Measurements from ENCODE around the gene FOS. TPM values are rescaled to one million over a fixed set of nuclear protein-coding genes. Genes with fewer than 3 reads are reported as not detected.

Gene FOS
- total RNA-seq, 1 experiment from 2014 or later = 23.9 TPM

DNA sequence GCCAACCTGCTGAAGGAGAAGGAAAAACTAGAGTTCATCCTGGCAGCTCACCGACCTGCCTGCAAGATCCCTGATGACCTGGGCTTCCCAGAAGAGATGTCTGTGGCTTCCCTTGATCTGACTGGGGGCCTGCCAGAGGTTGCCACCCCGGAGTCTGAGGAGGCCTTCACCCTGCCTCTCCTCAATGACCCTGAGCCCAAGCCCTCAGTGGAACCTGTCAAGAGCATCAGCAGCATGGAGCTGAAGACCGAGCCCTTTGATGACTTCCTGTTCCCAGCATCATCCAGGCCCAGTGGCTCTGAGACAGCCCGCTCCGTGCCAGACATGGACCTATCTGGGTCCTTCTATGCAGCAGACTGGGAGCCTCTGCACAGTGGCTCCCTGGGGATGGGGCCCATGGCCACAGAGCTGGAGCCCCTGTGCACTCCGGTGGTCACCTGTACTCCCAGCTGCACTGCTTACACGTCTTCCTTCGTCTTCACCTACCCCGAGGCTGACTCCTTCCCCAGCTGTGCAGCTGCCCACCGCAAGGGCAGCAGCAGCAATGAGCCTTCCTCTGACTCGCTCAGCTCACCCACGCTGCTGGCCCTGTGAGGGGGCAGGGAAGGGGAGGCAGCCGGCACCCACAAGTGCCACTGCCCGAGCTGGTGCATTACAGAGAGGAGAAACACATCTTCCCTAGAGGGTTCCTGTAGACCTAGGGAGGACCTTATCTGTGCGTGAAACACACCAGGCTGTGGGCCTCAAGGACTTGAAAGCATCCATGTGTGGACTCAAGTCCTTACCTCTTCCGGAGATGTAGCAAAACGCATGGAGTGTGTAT is 2.4 kb downstream of the FOS start:
- H3K4me1 Mint-ChIP-seq = peaks cover 38% of the 10 kb centered on the region
- no peak for ATAC-seq

DNA sequence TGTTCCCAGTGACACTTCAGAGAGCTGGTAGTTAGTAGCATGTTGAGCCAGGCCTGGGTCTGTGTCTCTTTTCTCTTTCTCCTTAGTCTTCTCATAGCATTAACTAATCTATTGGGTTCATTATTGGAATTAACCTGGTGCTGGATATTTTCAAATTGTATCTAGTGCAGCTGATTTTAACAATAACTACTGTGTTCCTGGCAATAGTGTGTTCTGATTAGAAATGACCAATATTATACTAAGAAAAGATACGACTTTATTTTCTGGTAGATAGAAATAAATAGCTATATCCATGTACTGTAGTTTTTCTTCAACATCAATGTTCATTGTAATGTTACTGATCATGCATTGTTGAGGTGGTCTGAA is 3.0 kb downstream of the FOS start:
- Mint-ChIP-seq H3K4me3 (peak overlapping the region; percentile 58), H3K9me3 (no peaks in the 10 kb centered on the region), H3K27me3 (ENCODE audit: low read depth) (peaks cover 14% of the 10 kb centered on the region), H3K4me1 (peaks cover 42% of the 10 kb centered on the region), H3K27ac (peak overlapping the region; percentile 95; the same call in 1 of the 2 replicates), H3K36me3 (peaks cover 23% of the 10 kb centered on the region)
- CTCF ChIA-PET = interaction anchor here (1.3 to 1.9 kb wide), 2 partner anchors 13 to 279 kb away, joined by 4 to 14 read pairs; no protein-coding TSS in a partner anchor
- TF ChIP-seq ZNF416 (CRISPR knock-in tag; IDR thresholded peaks at IDR 0.05) (no peak), CREM (CRISPR knock-in tag; IDR thresholded peaks at IDR 0.05) (no peak), GTF2I (CRISPR knock-in tag; conservative IDR thresholded peaks at IDR 0.05) (no peak), ELF4 (CRISPR knock-in tag; IDR thresholded peaks at IDR 0.05; ENCODE audit: low read depth) (no peak), GABPB1 (CRISPR knock-in tag; IDR thresholded peaks at IDR 0.05) (no peak), ZNF121 (CRISPR knock-in tag; IDR thresholded peaks at IDR 0.05) (no peak), FOXK1 (CRISPR knock-in tag; IDR thresholded peaks at IDR 0.05) (no peak), PRRX2 (CRISPR knock-in tag; IDR thresholded peaks at IDR 0.05) (no peak), NR3C1 (CRISPR knock-in tag; conservative IDR thresholded peaks at IDR 0.05; ENCODE audit: low read depth) (no peak), SMAD4 (CRISPR knock-in tag; IDR thresholded peaks at IDR 0.05) (no peak), ETV6 (CRISPR knock-in tag; IDR thresholded peaks at IDR 0.05) (no peak), JAZF1 (CRISPR knock-in tag; IDR thresholded peaks at IDR 0.05) (no peak), TEAD4 (CRISPR knock-in tag; IDR thresholded peaks at IDR 0.05) (no peak), HMGA2 (CRISPR knock-in tag; IDR thresholded peaks at IDR 0.05) (no peak)
- TF ChIP-seq, protein P1, sequence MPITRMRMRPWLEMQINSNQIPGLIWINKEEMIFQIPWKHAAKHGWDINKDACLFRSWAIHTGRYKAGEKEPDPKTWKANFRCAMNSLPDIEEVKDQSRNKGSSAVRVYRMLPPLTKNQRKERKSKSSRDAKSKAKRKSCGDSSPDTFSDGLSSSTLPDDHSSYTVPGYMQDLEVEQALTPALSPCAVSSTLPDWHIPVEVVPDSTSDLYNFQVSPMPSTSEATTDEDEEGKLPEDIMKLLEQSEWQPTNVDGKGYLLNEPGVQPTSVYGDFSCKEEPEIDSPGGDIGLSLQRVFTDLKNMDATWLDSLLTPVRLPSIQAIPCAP (CRISPR knock-in tag; IDR thresholded peaks at IDR 0.05) = no peak
- TF ChIP-seq, protein P2, sequence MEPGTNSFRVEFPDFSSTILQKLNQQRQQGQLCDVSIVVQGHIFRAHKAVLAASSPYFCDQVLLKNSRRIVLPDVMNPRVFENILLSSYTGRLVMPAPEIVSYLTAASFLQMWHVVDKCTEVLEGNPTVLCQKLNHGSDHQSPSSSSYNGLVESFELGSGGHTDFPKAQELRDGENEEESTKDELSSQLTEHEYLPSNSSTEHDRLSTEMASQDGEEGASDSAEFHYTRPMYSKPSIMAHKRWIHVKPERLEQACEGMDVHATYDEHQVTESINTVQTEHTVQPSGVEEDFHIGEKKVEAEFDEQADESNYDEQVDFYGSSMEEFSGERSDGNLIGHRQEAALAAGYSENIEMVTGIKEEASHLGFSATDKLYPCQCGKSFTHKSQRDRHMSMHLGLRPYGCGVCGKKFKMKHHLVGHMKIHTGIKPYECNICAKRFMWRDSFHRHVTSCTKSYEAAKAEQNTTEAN (CRISPR knock-in tag; IDR thresholded peaks at IDR 0.05) = no peak
- TF ChIP-seq, protein P3, sequence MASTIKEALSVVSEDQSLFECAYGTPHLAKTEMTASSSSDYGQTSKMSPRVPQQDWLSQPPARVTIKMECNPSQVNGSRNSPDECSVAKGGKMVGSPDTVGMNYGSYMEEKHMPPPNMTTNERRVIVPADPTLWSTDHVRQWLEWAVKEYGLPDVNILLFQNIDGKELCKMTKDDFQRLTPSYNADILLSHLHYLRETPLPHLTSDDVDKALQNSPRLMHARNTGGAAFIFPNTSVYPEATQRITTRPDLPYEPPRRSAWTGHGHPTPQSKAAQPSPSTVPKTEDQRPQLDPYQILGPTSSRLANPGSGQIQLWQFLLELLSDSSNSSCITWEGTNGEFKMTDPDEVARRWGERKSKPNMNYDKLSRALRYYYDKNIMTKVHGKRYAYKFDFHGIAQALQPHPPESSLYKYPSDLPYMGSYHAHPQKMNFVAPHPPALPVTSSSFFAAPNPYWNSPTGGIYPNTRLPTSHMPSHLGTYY (CRISPR knock-in tag; IDR thresholded peaks at IDR 0.05) = no peak
- TF ChIP-seq, protein P4, sequence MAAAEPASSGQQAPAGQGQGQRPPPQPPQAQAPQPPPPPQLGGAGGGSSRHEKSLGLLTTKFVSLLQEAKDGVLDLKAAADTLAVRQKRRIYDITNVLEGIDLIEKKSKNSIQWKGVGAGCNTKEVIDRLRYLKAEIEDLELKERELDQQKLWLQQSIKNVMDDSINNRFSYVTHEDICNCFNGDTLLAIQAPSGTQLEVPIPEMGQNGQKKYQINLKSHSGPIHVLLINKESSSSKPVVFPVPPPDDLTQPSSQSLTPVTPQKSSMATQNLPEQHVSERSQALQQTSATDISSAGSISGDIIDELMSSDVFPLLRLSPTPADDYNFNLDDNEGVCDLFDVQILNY (CRISPR knock-in tag; IDR thresholded peaks at IDR 0.05) = no peak
- POLR2A ChIA-PET = interaction anchor here (1.9 to 3.8 kb wide), 2 partner anchors 12 to 23 kb away, joined by 22 to 23 read pairs; no protein-coding TSS in a partner anchor
- ATAC-seq (no peak), DNase-seq (ENCODE audit: low spot score) (no peak)

More for the DNA sequence above, 2.4 kb downstream of the FOS start:
- CTCF ChIA-PET = interaction anchor here (0.7 to 1.9 kb wide), 3 partner anchors 14 to 280 kb away, joined by 3 to 14 read pairs (median 4); no protein-coding TSS in a partner anchor
- Mint-ChIP-seq H3K9me3 (no peaks in the 10 kb centered on the region), H3K36me3 (peaks cover 23% of the 10 kb centered on the region), H3K27ac (peak overlapping the region; percentile 95), H3K4me3 (peak overlapping the region; percentile 88), H3K27me3 (ENCODE audit: low read depth) (peaks cover 19% of the 10 kb centered on the region)
- TF ChIP-seq EMX1 (CRISPR knock-in tag; IDR thresholded peaks at IDR 0.05) = no peak
- no peak for TF ChIP-seq ZNF671 (CRISPR knock-in tag; IDR thresholded peaks at IDR 0.05)
- TF ChIP-seq, protein P5, sequence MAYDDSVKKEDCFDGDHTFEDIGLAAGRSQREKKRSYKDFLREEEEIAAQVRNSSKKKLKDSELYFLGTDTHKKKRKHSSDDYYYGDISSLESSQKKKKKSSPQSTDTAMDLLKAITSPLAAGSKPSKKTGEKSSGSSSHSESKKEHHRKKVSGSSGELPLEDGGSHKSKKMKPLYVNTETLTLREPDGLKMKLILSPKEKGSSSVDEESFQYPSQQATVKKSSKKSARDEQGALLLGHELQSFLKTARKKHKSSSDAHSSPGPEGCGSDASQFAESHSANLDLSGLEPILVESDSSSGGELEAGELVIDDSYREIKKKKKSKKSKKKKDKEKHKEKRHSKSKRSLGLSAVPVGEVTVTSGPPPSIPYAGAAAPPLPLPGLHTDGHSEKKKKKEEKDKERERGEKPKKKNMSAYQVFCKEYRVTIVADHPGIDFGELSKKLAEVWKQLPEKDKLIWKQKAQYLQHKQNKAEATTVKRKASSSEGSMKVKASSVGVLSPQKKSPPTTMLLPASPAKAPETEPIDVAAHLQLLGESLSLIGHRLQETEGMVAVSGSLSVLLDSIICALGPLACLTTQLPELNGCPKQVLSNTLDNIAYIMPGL (CRISPR knock-in tag; IDR thresholded peaks at IDR 0.05) = no peak
- TF ChIP-seq, protein P3 (CRISPR knock-in tag; IDR thresholded peaks at IDR 0.05) = no peak
- TF ChIP-seq GABPB1 (CRISPR knock-in tag; IDR thresholded peaks at IDR 0.05) = no peak
- no peak for DNase-seq (ENCODE audit: low spot score)
- POLR2A ChIA-PET = interaction anchor here (0.8 to 3.8 kb wide), 3 partner anchors 11 to 22 kb away, joined by 4 to 23 read pairs (median 22); no protein-coding TSS in a partner anchor

Measured in WTC11 (cell line).